T-helper 22 cell (primary cell): ENCODE data around the gene OLFM1.
"Not testable (repeated sequence)": the region's sequence is repeated elsewhere in the genome, so short reads cannot be mapped to it uniquely, and the experiment has no call there.

Source experiments
- DNase-seq: peaks from one replicate; pipeline ENCODE4 v3.0.0-alpha.2; 2020; ENCODE audit warnings: low read depth

OLFM1 gene

DNA sequence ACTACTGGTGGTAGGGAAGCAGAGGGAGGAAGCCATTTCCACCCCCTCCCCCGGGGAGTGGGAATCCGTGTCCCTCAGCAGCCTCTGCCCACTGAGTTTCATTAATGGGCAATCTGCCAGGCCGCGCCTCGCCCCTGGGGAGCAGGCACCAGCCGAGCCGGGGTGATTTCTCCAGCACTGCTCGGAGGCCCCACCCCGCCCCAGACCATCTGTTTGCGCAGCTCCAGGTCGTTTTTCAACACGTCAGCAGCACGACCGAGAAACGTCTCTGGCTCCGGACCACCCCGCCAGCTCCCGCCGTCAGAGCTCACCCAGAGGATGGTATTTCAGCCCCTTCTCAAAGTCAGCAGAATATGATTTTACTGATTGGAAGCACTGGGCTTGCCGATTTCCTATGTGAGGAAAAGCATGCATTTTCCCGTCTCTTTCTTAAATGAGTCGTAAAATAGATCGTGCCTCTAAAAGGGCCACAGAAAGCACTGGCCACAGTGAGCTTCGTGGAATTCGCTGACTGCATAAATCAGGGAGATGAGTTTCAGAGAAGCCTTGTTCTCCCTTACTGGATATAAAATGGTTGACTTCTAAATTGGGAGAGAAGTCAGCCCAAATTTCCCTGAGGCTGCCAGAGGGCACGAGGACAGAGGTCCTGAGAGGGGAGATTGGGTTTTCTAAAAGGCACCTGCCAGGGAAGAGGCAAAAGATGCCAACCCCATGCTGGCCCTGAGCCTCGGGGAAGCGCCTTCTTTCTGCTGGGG lies 47.0 kb downstream of the OLFM1 start:
- no peak for DNase-seq

DNA sequence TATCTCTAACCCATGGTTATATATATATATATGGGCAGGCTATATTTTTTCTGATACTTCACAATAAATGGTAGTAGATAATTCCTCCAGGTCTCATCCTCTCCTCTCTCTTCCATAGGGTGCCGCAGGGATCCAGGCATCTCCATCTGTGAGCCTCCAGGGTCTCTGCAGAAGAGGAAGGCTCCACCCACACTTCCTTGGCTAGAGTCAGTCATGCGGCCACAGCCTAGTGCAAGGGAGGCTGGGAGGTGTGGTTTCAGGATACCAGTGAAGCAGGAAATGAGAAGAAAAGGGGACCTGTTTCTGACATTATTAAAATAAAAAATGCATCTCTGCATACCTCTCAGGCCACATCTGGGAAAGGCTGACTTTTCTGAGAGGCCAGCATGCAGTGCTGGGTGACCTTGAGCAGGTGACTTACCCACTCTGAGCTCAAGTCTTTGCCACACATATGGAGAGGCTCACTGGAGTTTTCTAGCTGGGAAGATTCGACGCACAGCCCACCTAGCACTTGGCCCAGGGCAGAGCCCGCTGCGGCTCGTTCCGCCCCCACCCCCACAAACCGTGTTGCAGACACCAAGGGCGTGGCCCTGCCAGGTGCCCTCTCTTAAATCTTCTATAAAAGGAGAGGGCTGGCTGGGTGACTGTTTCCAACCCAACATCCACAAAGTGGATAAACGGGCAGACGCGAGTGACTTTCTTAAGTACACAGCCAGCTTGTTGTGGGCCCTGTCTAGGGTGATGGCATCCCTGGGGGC lies 47.9 kb downstream of the OLFM1 start:
- DNase-seq = no peak

DNA sequence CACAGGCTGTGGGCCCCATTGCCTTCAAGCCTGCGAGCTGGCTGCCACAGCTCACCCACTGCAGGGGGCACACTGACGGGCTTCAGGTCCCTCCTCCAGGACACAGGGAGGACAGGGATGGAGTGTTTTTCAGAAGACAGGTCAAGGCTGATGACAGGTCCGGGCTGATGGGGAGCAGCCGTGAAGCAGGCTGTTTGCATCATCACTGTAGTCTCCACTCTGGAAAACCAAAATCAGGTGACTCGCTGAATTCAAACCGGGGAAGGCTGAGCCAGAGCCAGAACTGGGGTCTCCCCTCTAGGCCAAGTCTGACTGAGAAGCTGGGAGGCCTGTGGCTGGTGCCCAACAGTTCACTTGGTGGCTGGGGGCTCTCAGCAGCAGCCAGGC lies 48.5 kb downstream of the OLFM1 start:
- no peak for DNase-seq

DNA sequence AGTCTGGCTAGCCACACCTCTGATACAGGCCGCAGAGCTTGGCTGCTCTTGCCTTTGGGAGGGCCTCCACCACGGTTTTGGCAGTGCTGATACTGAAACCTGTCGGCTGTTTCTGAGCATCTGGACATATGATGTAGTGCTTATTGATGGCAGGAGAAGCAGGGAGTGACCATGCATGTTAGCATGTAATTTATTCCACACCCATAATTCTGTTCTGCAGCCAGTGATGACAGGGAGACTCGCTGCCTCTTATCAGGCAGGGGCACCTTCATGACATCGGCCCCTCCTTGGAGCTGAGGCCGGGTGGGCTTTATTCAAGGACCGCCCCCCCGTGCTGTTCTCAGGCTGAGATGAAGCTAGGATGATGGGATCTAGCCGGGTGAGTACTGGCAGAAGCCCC lies 49.0 kb downstream of the OLFM1 start:
- no peak for DNase-seq

DNA sequence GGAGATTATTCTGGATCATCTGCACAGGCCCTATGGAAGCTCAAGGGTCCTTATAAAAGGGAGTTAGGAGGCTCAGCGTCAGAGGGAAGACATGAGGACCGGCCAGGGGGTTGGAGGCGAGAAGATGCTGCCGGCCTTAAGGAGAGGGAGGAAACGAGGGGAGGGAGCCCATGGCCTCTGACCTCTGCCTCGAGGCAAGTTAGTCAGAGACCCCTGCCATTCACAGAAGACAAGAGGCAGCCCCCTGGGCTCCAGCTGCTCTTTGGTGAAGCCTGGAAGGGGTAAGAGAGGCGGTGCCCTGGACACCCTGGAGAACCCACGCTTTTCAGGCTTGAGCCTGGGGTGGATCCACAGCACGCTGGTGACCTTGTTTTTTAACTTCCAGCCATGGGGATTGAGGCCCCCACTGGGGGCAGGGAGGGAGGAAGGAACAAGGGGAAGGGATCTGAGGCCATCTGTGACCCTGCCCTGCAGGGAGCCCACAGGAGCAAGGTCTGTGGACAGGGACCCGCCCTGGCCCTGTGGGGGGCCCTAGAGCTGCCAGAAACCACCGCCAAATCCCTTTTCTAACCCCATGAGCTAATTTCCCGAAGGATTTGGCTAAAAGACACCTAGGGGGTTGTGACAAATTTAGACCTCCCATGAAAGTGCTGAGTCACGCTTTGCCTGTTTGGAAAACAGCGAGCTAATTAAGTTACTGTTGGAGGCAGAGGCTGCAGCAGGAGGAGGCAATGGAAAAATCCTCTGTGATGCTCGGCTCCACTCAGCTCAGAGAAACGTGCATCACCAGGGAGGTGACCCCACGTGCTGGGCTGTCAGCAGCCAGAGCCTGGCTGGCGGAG lies 49.7 kb downstream of the OLFM1 start:
- DNase-seq = no peak

DNA sequence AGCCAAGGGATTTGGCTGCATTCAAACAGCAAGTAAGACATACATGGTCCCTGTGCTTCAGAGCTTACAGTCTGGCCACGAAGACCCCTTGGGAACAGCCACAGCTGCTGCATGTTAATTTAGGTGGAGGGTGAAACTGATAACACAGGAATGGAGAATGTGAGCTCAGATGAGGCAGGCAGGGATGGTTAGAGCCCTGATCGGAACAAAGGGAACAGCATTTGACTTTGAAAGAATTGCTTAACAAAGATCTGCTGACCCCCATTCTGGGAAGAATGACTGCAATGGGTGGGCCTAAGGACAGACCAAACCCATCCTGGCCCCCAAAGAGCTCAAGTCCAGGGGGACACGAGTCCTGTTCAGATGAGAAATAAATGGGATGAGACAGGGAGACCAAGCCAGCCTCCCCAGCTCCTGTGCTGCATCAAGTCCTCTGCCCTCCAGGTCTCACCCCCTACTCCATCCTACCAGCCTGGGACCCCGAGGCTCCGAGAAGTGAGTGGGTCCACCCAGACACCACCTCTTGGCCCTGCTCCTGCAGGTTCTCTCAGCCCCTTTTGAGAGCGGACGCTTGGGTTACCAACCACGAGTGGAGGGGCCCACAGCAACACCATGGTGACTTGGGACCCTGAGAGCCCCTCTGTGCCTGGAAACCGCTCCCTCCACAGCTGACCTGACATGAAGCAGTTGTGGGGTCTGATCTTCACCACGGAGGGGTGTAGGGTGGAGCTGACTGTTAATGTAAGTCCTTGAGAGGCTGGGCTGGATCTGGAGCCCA lies 50.8 kb downstream of the OLFM1 start:
- DNase-seq = no peak

DNA sequence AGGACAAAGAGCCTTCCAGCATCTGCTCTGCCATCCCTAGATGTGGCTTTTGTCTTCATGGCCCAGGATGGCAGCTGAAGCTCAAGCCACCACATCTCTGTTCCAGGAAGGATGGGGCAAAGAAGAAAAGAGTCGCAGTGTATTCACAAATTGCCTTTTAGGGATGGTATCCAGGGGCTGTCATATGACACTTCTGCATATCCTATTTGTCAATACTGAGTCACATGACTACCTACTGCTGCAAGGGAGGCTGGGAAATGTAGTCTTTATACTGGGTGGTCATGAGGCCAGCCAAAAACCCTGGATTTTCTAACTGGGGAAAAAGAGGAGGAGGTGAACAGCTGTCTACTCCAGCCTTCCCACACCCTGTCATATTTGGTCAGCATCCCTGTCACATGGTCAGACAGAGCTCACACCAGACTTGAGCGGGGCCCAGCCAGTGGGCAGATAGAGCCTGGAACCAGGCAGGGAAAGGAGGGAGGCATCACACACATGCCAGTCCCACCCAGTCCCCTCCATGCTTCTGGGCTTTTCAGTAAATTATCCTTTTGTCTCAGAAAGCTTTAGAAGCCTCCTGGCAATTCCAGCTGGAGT lies 52.0 kb downstream of the OLFM1 start:
- DNase-seq = no peak

DNA sequence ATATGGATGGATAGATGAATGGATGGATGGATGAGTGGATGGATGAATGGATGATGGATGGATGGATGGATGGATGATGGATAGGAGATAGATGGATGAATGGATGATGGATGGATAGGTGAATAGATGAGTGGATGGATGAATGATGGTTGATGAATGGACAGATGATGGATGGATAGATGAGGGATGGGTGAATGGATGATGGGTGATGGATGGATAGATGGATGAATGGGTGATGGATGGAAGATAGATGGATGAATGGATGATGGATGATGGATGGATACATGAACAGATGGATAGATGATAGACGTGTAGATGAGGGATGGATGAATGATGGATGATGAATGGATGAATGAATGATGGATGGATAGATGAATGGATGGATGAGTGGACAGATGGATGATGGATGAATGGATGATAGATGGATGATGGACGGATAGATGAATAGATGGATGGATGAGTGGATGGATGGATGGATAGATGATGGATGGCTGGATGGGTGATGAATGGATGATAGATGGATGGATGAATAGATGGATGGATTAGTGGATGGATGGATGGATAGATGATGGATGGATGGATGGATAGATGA lies 53.8 kb downstream of the OLFM1 start:
- DNase-seq = no peak

DNA sequence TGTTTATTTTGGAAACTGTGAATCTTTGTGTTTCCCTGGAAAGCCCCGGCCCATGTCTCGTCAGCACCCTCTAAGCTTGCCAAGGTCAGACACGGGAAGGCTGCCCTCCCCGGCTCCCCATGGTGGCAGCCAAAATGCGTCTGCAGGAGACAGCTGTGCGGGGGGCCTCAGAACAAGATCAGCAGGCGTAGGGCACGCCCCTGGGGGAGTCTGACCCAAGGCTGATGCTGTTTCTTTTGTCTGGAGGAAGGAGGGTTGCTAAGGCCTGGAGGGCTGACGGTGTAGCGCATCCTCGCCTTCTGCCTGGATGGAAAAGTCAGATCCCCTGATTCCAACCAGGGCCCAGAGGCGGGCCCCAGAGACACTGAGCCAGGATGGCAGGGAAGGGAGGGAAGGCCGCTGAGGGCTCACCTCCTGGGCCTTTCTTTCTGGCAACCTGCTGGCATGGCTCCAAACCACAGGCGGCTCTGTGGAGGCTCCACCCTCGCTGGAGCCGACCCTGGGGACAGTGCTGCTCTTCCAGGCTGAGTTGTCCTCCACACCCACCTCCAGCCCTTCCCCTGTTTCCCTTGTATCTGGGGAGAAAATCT lies 57.2 kb downstream of the OLFM1 start:
- DNase-seq = no peak

DNA sequence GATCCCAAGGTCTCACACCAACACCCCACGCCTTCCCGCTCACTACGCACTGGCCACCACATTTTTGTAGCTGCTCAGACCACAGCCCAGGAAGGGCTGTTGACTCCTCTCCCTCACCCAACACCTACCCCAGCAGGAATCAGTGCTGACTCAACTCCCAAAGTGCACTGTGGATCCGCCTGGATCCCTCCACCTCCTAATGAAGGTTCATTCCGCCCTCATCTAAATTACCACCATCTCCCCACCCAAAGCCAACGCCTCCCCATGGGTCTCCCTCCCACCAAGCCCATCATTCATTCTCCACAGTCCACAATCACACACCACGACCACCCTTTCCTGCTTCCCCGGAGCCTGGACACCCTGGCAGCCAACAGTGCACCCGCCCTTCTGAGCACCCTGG lies 57.8 kb downstream of the OLFM1 start:
- DNase-seq = no peak

DNA sequence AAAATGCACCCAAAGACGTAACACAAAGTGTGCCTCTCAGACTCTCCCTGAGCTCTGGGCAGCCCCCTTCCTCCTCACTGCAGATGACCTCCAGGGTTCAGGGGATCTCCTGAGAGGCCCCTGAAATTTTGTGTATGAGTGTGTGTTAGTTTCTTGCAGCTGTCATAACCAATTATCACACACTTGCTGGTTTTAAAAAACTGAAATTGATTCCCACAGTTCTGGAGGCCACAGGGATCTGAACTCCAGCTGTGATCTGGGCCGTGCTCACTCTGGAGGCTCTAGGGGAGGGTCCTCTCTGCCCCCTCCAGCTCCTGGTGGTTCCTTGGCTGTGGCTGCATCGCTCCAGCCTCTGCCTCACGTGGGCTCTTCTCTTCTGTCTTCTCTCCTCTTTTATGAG lies 58.8 kb downstream of the OLFM1 start:
- no peak for DNase-seq

DNA sequence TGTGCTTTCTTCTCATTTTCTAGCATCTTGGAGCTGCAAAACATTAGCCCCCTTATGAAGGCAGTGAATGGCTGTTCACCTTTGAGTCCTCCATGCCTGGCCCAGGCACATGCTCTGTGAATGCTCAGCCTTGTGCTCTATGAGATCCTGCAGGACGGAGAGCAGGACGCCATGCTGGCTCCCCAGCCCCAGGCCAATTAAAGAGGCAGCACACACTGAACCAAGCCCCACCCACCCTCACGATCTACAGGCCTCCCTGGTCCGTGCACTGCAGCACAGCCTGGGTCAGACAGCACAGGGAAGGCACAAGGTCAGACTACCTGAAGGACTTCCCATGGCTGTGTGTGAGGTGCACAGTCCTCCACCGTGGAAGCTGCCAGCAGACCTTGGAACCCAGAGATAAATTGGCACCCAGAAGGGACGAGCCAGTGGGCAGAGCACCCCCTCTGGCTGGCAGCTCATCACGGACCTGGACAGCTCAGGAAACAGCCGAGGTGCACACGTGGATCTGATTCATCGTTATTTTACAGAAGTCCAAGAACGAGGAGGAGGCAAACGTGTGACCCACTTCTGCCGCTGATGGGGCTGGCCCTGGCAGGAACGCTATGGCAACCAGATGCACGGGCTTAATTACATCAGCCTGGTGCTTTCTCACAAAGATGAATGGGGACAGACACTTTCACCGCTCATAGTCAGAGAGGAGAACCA lies 59.5 kb downstream of the OLFM1 start:
- DNase-seq = no peak

DNA sequence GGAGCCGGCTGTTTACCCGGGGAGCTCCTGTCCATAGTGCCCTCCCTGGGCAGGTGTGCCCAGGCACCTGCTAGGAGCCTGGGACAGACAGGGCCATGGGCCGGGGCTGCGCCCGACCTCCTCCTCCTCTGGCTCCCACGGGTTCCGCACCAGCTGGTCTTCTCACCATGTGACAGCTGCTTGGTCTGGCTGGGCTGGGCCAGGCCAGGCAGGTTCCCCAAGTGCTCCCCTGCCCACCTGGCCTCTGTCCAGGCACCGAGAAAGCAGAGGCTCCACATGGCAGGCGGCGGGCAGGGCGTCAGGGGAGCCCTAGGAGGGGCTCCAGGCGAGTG lies 60.0 kb downstream of the OLFM1 start:
- no peak for DNase-seq

DNA sequence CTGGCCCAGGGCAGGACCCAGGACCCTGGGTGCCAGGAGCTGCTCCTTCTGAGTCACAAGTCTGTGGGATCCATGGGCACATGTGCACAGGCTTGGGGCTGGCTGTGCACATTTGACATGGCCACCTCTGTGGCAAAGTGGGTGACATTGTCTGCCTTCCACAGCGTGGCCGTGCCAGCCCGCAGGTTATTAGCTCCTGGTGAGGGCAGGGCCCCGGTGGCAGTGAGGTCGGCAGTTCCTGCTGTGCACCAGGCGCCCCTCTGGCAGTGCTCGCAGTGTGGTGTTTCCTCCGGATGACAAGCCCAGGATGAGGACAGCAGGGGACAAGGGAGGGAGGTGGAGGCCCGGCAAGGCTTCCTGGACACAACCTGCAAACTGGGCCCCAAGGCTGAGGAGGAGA lies 60.5 kb downstream of the OLFM1 start:
- no peak for DNase-seq

DNA sequence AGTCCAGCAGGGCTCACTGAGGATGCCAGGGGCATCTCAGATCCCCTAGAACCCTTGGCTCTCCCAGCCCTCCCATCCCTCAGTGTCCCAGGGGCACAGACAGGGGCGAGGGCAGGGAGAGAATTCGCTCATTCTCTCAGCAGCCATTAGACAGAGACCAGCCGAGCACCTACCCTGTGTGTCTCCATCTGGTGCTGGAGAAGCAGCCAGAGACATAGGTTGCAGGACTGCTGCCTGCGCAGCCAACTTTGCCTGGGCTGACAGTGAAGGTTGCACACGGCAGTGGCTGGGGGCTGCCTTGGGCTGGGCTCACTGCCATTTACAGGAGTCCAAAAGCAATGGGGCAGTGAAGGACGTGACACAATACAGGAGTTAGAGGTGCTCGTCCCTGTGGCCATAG lies 60.9 kb downstream of the OLFM1 start:
- no peak for DNase-seq

DNA sequence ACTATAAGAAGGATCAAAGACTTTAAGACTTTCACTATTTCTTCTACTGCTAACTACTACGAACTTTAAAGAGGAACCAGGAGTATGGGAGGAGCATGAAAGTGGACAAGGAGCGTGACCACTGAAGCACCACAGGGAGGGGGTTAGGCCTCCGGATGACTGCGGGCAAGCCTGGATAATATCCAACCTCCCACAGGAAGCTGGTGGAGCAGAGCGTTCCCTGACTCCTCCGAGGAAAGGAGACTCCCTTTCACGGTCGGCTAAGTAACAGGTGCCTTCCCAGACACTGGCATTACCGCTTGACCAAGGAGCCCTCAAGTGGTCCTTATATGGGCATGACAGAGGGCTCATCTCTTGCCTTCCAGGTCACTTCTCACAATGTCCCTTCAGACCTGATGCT lies 62.4 kb downstream of the OLFM1 start:
- not testable (repeated sequence) for DNase-seq

DNA sequence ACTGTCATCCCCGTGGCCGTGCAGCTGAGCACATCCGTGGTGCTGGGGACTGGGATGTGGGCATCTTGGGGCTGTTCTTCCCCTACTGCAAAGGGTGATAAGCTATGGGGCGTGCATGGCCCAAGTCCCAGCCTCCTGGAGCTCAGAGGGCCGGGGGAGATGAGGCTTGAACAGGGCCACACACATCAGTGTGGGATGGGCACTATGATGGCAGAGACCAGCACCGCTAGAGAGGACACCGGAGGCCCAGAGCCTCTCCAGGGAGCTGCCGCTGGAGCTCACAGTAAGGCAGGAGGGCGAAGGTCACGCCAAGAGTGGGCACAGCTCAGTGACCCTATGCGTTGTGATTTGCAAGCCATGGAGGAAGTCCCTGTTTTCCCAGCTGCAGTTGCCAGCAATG lies 63.5 kb downstream of the OLFM1 start:
- DNase-seq = no peak

DNA sequence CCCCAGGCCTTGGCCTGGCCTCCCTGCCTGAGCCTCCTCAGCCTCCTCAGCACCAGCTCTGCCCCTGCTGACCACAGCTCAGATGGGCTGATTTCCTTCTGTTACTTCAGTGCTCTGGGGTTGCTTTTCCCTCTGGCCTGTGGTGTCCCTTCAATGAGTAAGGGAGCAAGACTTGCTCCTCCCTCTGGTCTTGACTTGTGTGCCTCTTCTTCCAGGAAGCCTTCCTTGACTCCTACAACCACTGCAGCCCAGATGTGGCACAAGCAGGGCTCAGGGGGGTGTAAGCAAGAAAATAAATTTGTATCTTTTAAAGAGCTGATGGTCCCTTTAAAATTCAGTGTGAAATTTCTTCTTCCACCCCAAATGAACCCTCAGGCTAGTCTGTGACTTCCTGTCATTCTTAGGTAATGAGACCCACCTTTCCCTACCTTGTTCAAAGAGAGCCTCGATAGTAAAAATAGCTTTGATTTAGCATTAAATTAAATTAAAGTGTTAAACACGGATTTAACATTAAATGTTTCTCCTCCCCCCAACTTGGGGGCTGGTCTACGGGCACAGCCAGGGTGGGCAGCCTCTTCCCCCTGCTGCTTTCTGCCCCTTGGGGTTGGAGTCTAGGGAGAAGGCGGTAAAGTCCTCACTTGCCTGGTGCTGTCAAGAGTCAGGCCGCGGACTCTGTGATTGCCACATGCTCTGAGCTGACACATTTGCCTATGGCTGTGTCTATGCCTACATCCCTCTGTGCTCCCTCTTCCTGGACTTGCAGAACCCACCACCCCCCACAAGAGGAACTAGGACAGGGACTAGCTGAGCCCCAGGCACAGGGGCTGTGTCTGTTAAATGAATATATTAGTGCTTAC lies 64.5 kb downstream of the OLFM1 start:
- DNase-seq = no peak

DNA sequence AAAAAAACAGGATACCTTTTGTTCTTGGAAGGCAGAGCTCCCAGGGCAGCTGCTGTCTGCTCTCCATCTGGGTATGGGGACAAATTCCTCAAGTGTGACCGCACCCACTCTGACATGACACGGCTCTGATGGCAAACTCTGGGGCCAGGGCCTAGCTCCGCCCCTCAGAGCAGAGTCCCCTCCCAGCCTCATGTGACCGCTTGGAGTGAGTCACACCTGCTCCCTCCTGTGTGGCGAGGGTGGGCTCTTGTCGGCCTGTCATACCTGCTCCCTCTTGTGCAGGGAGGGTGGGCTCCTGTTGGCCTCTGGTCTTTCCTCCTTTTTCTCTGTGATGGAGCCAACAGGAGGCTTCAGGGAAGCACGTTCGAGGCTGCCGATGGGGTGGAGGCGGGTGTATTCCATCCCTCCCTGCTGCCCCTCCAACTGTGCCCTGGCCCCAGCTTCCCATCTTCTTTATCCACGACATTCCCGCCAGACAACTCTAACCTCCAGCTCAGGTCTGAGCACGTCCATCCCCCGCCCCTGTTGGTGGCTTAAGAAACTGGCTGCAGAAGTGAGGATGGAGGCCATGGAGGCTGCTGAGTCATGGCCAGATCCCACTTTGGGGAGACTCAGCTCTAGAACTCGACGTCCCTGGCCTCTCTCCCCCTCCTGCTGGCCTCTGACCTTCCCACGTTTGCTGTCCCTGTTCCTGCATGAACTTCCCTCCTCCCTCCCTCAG lies 65.3 kb downstream of the OLFM1 start:
- no peak for DNase-seq
